K562 treated with DMSO at 1 percent for 4 hours (cell line): ENCODE measurements around the gene ZNF469. TPM values are rescaled to one million over a fixed set of nuclear protein-coding genes. Genes with fewer than 3 reads are reported as not detected.

Experiments used
- total RNA-seq: library from RNA; unstranded; fragments of 300-600 nt; gene quantifications from 2 replicates; pipeline ENCODE4 v1.2.3, GENCODE V29; 2022; ENCODE audit not compliant: insufficient read depth

ZNF469 gene
- not detected in 2 replicates for total RNA-seq

DNA sequence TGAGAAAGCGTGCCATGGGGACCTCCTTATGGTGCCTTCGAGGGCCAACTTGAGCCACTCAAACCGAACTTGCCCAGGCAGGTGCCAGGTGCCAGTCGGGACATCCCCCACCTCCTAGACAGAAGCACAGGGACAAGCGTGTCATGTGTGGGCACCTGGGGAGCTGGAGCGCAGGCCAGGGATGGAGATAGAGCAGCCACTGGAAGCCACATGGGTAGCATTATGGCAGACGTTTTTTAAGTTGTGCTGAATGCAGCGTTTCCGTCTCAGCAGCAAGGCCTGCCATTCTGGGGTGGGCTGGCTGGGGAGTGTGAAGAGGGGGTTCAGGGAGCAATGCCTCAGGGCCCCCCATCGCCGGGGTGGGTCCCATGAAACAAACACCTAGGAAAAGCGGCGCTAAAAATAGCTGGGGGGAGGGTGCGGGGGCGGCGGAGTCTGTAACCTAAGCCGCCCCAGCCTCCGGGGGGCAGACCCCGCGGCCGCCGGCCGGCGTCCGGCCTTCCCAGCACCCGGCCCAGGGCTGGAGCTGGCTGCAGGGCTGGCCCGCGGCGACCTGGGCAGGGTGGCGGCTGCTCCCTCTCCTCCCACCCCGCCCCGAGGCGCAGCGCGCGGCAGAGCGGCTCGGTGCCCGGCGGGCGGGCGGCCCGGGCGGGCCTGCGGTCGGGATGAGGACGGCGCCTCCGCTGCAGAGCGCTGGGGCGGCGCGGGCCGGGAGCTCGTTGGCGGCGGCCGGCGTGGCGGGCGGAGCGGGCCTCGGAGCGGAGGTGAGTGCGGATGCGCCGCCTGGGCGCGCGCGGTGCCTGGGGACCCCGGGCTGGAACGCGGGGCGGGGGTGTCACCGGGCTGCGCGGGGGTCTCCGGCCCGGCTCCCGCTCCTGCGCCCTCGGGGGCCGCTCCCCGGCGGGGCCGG lies at the start of gene ZNF469:
ZNF469 (plus strand) TSS at position 469 of the 910 bp plus-strand sequence. CDS start 44,512 bp downstream, outside the sequence.

Other genes starting within 250 kb of the ZNF469 start
- 7.7 and 8.9 TPM in 2 replicates for gene ZFPM1, start 70.3 kb downstream of the ZNF469 start, total RNA-seq
- 47.3 and 54.5 TPM in 2 replicates for gene ZC3H18, start 187.4 kb downstream of the ZNF469 start, total RNA-seq